HL-60 (cell line): ENCODE data around the gene HEPN1.

Experiments
- DNase-seq, 2 experiments: peaks; one replicate each; pipeline ENCODE4 v3.0.0-alpha.2; 2010 to 2020; ENCODE audit warnings: low read depth in 1 of 2, low spot score in 1 of 2
- H3K27ac ChIP-seq: fragments of 250-450 bp; sonication (Bioruptor Pico); replicated peaks from 2 replicates; pipeline ENCODE4 v1.5.1; 2020; ENCODE audit warnings: mild to moderate bottlenecking, moderate library complexity
- H3K27me3 ChIP-seq: fragments of 250-450 bp; sonication (Bioruptor Pico); 2 replicates; pipeline ENCODE4 v1.5.1; 2021; ENCODE audit warnings: mild to moderate bottlenecking, moderate library complexity; ENCODE audit not compliant: insufficient read depth, poor library complexity, severe bottlenecking
- H3K4me3 ChIP-seq: replicated peaks from 2 replicates; pipeline ENCODE4 v1.5.1; 2011; ENCODE audit warnings: mild to moderate bottlenecking, control low read depth, low read length; ENCODE audit not compliant: insufficient read depth
- GABPA ChIP-seq: IDR thresholded peaks from 2 replicates; pipeline ENCODE4 v1.6.1; 2012; ENCODE audit warnings: low read depth
- POLR2AphosphoS5 ChIP-seq: IDR thresholded peaks from 2 replicates; pipeline ENCODE4 v1.6.1; 2012; ENCODE audit warnings: low read depth
- REST ChIP-seq: IDR thresholded peaks from 2 replicates; pipeline ENCODE4 v1.6.1; 2012; ENCODE audit warnings: low read depth; ENCODE audit not compliant: insufficient replicate concordance
- SPI1 ChIP-seq: IDR thresholded peaks from 2 replicates; pipeline ENCODE4 v1.6.1; 2012; ENCODE audit warnings: low read depth, mild to moderate bottlenecking, borderline replicate concordance
- TF ChIP-seq, protein P1 (sequence below): IDR thresholded peaks from one replicate; pipeline ENCODE4 v1.5.1; 2011; ENCODE audit warnings: low read length, control low read depth, inconsistent platforms; ENCODE audit not compliant: insufficient read depth

The HEPN1 gene

GRCh38 chr11:124896071-124896750 lies 22.8 kb upstream of the HEPN1 start:
- TF ChIP-seq, protein P1, sequence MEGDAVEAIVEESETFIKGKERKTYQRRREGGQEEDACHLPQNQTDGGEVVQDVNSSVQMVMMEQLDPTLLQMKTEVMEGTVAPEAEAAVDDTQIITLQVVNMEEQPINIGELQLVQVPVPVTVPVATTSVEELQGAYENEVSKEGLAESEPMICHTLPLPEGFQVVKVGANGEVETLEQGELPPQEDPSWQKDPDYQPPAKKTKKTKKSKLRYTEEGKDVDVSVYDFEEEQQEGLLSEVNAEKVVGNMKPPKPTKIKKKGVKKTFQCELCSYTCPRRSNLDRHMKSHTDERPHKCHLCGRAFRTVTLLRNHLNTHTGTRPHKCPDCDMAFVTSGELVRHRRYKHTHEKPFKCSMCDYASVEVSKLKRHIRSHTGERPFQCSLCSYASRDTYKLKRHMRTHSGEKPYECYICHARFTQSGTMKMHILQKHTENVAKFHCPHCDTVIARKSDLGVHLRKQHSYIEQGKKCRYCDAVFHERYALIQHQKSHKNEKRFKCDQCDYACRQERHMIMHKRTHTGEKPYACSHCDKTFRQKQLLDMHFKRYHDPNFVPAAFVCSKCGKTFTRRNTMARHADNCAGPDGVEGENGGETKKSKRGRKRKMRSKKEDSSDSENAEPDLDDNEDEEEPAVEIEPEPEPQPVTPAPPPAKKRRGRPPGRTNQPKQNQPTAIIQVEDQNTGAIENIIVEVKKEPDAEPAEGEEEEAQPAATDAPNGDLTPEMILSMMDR, result no peak
- TF ChIP-seq GABPA (no peak), REST (no peak), SPI1 (no peak), POLR2AphosphoS5 (no peak)
- no peak overlapping the region for H3K4me3 ChIP-seq
- peaks cover 2% of the 10 kb centered on the region for H3K27me3 ChIP-seq
- no peak for DNase-seq
- no peak overlapping the region for H3K27ac ChIP-seq

- no peak for DNase-seq
- H3K27ac ChIP-seq, result no peak overlapping the region
- H3K4me3 ChIP-seq, result no peak overlapping the region
- no peak for TF ChIP-seq REST
- TF ChIP-seq SPI1, result no peak
- no peak for TF ChIP-seq GABPA
- no peak for TF ChIP-seq POLR2AphosphoS5
- TF ChIP-seq, protein P1, result no peak
- peaks cover 6% of the 10 kb centered on the region for H3K27me3 ChIP-seq
Measured at GRCh38 chr11:124896821-124897391, 22.1 kb upstream of the HEPN1 start.

DNA sequence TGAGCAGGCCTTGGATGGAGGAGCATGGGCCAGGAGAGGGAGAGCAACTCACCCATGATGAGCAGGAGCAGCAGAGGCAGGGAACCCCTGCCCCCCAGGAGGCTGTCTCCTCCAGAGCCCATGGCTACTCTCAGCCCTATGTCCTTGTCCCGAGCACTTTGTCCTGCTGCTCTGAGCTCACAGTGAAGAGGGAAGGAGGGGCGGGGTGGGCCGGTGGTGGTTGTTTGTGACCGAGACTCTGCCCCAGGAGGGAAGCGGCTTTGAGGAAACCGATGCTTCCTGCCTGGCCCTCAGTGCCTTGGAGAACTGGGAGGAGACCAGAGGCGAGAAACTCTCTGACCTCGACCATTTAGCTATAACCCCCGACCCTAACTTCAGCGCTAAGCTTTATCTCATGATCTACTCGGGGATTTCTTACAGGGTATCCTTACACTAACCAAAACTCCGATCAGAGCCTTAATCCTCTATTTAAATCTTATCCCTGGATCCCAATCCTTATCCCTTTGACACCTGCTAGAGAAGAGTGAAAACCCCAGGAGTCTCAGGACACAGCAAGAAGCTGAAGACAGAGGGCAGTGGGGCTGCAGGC lies 21.3 kb upstream of the HEPN1 start, which contains the start of gene ROBO4:
Gene ROBO4, minus strand, starts transcription at position 192 of the 589 bp plus-strand sequence. Its CDS starts 70 bp downstream, at position 122.
- Histone ChIP-seq H3K27ac (no peak within 1 kb of the TSS), H3K4me3 (no peak within 1 kb of the TSS), H3K27me3 (peaks cover 6% of the 10 kb centered on the region)
- TF ChIP-seq GABPA, result no peak
- no peak for TF ChIP-seq SPI1
- no peak for TF ChIP-seq POLR2AphosphoS5
- TF ChIP-seq REST, result no peak
- TF ChIP-seq, protein P1, result no peak
- DNase-seq, result no peak
